ENCODE results near the gene ZNF143. TPM values are rescaled to one million over a fixed set of nuclear protein-coding genes. Genes with fewer than 3 reads are reported as not detected.

ZNF143 gene
- total and polyA plus RNA-seq, 2 of the 13 experiments (the other 11 are each of a cell fraction or from before 2014, with no cell fraction given) = 22.4 to 35.6 TPM

DNA sequence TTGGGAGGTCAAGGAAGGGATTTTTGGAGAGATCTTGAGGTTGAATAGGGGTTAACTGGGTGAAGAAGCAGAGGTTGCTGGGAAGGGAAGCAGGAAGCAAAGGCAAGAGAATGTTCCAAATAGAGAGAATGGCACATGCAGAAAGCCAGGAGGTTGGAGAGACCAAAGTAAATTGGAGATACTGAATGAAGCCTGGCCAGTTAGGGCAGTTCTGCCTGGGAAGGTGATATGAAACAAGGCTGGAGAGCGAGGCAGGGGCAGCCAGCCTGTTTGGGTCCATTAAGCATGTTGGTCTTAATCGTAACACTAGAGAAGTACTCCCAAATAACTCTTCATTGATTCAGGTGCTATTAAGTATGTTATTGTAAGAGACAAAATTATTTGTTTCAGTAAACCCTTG, 48.2 kb downstream of the ZNF143 start:
- Histone ChIP-seq H3K4me2 (ENCODE audit: low read depth, low read length) (no peak overlapping the region), H4K20me1 (ENCODE audit: insufficient read depth, low read length) (no peaks in the 10 kb centered on the region), H2AFZ (ENCODE audit: low read length) (no peak overlapping the region), H3K79me2 (ENCODE audit: insufficient read depth, low read length) (no peaks in the 10 kb centered on the region), H3K9me3 (ENCODE audit: low read length) (no peaks in the 10 kb centered on the region), H3K4me3 (replicated peaks in 1 of 3; ENCODE audit: insufficient read depth in 1 of 3, low read depth in 2 of 3, low read length in 3 of 3) (no peak overlapping the region), H3K4me1 (ENCODE audit: insufficient read depth, low read length) (peaks cover 60% of the 10 kb centered on the region), H3K27me3 (ENCODE audit: control insufficient read depth in 1 of 2, insufficient read depth in 2 of 2, low read length in 2 of 2) (no peaks in the 10 kb centered on the region), H3K36me3 (replicated peaks in 1 of 2; ENCODE audit: control insufficient read depth in 1 of 2, insufficient read depth in 2 of 2, low read length in 2 of 2) (peaks cover 0 to 25% of the 10 kb centered on the region in 2 experiments; a peak in 1 of 5 replicates), H3K9ac (ENCODE audit: insufficient read depth, low read depth, low read length) (no peak overlapping the region), H3K27ac (ENCODE audit: extremely low read length, insufficient read depth, low read length) (no peak overlapping the region)
- FAIRE-seq (no peak), ATAC-seq (no peak), DNase-seq (ENCODE audit: low spot score) (no peak)
- in situ Hi-C loops (cut with HindIII; ENCODE audit: extremely low pct_ligation_motif_present, low pct_unique_long_range_greater_than_20kb) = no loop called here
- no TSS peak for BruUV-seq (replicated peaks)
- WGBS (ENCODE audit: low lambda C conversion rate) = 95% methylated on average over 2 of the region's 2 CpGs
- POLR2A ChIA-PET = no interaction called here
- CTCF ChIA-PET (ENCODE audit: low intra/inter-chr PET ratio, low total read pairs) = no interaction called here
- intact Hi-C loops (cut with micrococcal nuclease; ENCODE audit: unreplicated experiment) = loop anchor here (5.0 to 10.0 kb wide), 3 partner anchors 47 to 492 kb away; partner anchors contain the start of gene ZNF143
- TF ChIP-seq ZNF766 (CRISPR knock-in tag; IDR thresholded peaks at IDR 0.05; ENCODE audit: borderline replicate concordance) (no peak), NFKBIZ (CRISPR knock-in tag; IDR thresholded peaks at IDR 0.05) (no peak), EHMT2 (IDR thresholded peaks at IDR 0.05; ENCODE audit: borderline replicate concordance, low read depth, low read length) (no peak), ZBTB8A (CRISPR knock-in tag; IDR thresholded peaks at IDR 0.05; ENCODE audit: borderline replicate concordance, low read depth) (no peak), MXI1 (IDR thresholded peaks at IDR 0.05; ENCODE audit: borderline replicate concordance, low read depth, low read length) (no peak), PHF5A (CRISPR knock-in tag; IDR thresholded peaks at IDR 0.05; ENCODE audit: low read depth, unreplicated experiment) (no peak), ZNF737 (CRISPR knock-in tag; IDR thresholded peaks at IDR 0.05; ENCODE audit: borderline replicate concordance) (no peak), PTBP1 (IDR thresholded peaks at IDR 0.05; ENCODE audit: low read depth, low read length, poor library complexity, severe bottlenecking) (no peak), FOXC1 (CRISPR knock-in tag; IDR thresholded peaks at IDR 0.05; ENCODE audit: borderline replicate concordance) (no peak), TCF7L2 (IDR thresholded peaks at IDR 0.05; ENCODE audit: low read depth, low read length) (no peak), NBN (conservative IDR thresholded peaks at IDR 0.05) (no peak)
- TF ChIP-seq, protein P1, sequence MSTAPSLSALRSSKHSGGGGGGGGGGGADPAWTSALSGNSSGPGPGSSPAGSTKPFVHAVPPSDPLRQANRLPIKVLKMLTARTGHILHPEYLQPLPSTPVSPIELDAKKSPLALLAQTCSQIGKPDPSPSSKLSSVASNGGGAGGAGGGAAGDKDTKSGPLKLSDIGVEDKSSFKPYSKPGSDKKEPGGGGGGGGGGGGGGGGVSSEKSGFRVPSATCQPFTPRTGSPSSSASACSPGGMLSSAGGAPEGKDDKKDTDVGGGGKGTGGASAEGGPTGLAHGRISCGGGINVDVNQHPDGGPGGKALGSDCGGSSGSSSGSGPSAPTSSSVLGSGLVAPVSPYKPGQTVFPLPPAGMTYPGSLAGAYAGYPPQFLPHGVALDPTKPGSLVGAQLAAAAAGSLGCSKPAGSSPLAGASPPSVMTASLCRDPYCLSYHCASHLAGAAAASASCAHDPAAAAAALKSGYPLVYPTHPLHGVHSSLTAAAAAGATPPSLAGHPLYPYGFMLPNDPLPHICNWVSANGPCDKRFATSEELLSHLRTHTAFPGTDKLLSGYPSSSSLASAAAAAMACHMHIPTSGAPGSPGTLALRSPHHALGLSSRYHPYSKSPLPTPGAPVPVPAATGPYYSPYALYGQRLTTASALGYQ (CRISPR knock-in tag; IDR thresholded peaks at IDR 0.05) = no peak
- TF ChIP-seq, protein P2, sequence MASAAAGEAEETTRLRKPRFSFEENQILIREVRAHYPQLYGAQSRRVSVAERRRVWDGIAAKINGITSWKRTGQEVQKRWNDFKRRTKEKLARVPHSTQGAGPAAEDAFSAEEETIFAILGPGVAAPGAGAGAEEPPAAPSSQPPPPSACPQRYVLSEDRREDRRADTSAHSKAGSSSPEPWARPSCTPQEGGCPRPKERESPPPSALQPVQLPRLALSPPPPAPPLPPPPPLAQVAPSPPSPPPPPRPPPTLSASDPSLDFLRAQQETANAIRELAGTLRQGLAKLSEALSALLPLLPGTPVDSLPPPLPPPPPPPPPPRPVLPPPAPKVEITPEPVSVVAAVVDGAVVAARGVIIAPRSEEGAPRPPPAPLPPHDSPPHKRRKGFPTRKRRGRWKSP (CRISPR knock-in tag; IDR thresholded peaks at IDR 0.05) = no peak
- TF ChIP-seq, protein P3, sequence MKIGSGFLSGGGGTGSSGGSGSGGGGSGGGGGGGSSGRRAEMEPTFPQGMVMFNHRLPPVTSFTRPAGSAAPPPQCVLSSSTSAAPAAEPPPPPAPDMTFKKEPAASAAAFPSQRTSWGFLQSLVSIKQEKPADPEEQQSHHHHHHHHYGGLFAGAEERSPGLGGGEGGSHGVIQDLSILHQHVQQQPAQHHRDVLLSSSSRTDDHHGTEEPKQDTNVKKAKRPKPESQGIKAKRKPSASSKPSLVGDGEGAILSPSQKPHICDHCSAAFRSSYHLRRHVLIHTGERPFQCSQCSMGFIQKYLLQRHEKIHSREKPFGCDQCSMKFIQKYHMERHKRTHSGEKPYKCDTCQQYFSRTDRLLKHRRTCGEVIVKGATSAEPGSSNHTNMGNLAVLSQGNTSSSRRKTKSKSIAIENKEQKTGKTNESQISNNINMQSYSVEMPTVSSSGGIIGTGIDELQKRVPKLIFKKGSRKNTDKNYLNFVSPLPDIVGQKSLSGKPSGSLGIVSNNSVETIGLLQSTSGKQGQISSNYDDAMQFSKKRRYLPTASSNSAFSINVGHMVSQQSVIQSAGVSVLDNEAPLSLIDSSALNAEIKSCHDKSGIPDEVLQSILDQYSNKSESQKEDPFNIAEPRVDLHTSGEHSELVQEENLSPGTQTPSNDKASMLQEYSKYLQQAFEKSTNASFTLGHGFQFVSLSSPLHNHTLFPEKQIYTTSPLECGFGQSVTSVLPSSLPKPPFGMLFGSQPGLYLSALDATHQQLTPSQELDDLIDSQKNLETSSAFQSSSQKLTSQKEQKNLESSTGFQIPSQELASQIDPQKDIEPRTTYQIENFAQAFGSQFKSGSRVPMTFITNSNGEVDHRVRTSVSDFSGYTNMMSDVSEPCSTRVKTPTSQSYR (CRISPR knock-in tag; IDR thresholded peaks at IDR 0.05; ENCODE audit: borderline replicate concordance) = no peak
